NCI-H82 (cell line): Measurements from ENCODE around the gene CNKSR2.
"Not testable (repeated sequence)": the region's sequence is repeated elsewhere in the genome, so short reads cannot be mapped to it uniquely, and the experiment has no call there.

Source experiments
- DNase-seq: peaks from one replicate; lab custom pipeline; 2025; lab: John Stamatoyannopoulos, UW

CNKSR2 gene

GRCh38 chrX:21440911-21441310, 66.7 kb downstream of the CNKSR2 start:
- peak; percentile 0 for DNase-seq

GRCh38 chrX:21457718-21458117, 83.5 kb downstream of the CNKSR2 start:
- DNase-seq, result no peak

GRCh38 chrX:21469071-21469470, 94.9 kb downstream of the CNKSR2 start:
- DNase-seq, result no peak

- peak; percentile 60 for DNase-seq
Observed at GRCh38 chrX:21476909-21477308, 102.7 kb downstream of the CNKSR2 start.

- peak; percentile 73 for DNase-seq
Observed at GRCh38 chrX:21479695-21480270, 105.6 kb downstream of the CNKSR2 start.

- no peak for DNase-seq
Observed at GRCh38 chrX:21481761-21482160, 107.5 kb downstream of the CNKSR2 start.

GRCh38 chrX:21484051-21484450, 109.8 kb downstream of the CNKSR2 start:
- DNase-seq, result not testable (repeated sequence)

- DNase-seq, result peak; percentile 76
Observed at GRCh38 chrX:21487832-21488231, 113.6 kb downstream of the CNKSR2 start.

GRCh38 chrX:21490341-21490740, 116.1 kb downstream of the CNKSR2 start:
- no peak for DNase-seq

- peak; percentile 0 for DNase-seq
Observed at GRCh38 chrX:21493226-21493830, 119.1 kb downstream of the CNKSR2 start.

- no peak for DNase-seq
Observed at GRCh38 chrX:21503593-21503992, 129.4 kb downstream of the CNKSR2 start.

GRCh38 chrX:21509912-21510311, 135.7 kb downstream of the CNKSR2 start:
- DNase-seq, result no peak

GRCh38 chrX:21524008-21524407, 149.8 kb downstream of the CNKSR2 start:
- DNase-seq, result no peak

GRCh38 chrX:21528076-21528475, 153.9 kb downstream of the CNKSR2 start:
- no peak for DNase-seq

- no peak for DNase-seq
Observed at GRCh38 chrX:21529771-21530170, 155.6 kb downstream of the CNKSR2 start.

- not testable (repeated sequence) for DNase-seq
Observed at GRCh38 chrX:21544642-21545041, 170.4 kb downstream of the CNKSR2 start.

GRCh38 chrX:21559417-21559816, 185.2 kb downstream of the CNKSR2 start:
- no peak for DNase-seq

- DNase-seq, result no peak
Observed at GRCh38 chrX:21565025-21565424, 190.8 kb downstream of the CNKSR2 start.

- no peak for DNase-seq
Observed at GRCh38 chrX:21574793-21575192, 200.6 kb downstream of the CNKSR2 start.

GRCh38 chrX:21581479-21581878, 207.3 kb downstream of the CNKSR2 start:
- DNase-seq, result no peak

- no peak for DNase-seq
Observed at GRCh38 chrX:21586001-21586400, 211.8 kb downstream of the CNKSR2 start.

- no peak for DNase-seq
Observed at GRCh38 chrX:21590012-21590776, 216.0 kb downstream of the CNKSR2 start.

- no peak for DNase-seq
Observed at GRCh38 chrX:21606002-21606401, 231.8 kb downstream of the CNKSR2 start.
